Calu3 (cell line): ENCODE results near the gene ZBTB20. TPM values are rescaled to one million over a fixed set of nuclear protein-coding genes. Genes with fewer than 3 reads are reported as not detected.

Experiments
- BruUV-seq: library from RNA; stranded (reverse); fragments of 400-500 nt; replicated peaks from 2 replicates; lab custom pipeline; 2021; lab: Mats Ljungman, UMichigan
- CTCF ChIA-PET: fragments of 300-600 bp; sonication (Branson Sonifier 250); formaldehyde crosslinking; loops from one replicate; lab custom pipeline; 2022; ENCODE audit warnings: antibody characterized with exemption; lab: Charles Lee
- DNase-seq: peaks from one replicate; pipeline ENCODE4 v3.0.0; 2022
- H3K27ac Mint-ChIP-seq: one replicate; pipeline ENCODE4 v1.8.0; 2022; ENCODE audit warnings: mixed read lengths; ENCODE audit not compliant: unreplicated experiment
- H3K27me3 Mint-ChIP-seq: one replicate; pipeline ENCODE4 v1.8.0; 2022; ENCODE audit warnings: mixed read lengths; ENCODE audit not compliant: unreplicated experiment
- H3K36me3 Mint-ChIP-seq: one replicate; pipeline ENCODE4 v1.8.0; 2022; ENCODE audit warnings: mild to moderate bottlenecking, moderate library complexity, mixed read lengths; ENCODE audit not compliant: insufficient read depth, unreplicated experiment
- H3K4me1 Mint-ChIP-seq: one replicate; pipeline ENCODE4 v1.8.0; 2022; ENCODE audit warnings: mild to moderate bottlenecking, low read depth, mixed read lengths; ENCODE audit not compliant: unreplicated experiment
- H3K4me3 Mint-ChIP-seq: one replicate; pipeline ENCODE4 v1.8.0; 2022; ENCODE audit warnings: mild to moderate bottlenecking, low read depth, moderate library complexity, mixed read lengths; ENCODE audit not compliant: unreplicated experiment
- H3K9me3 Mint-ChIP-seq: one replicate; pipeline ENCODE4 v1.8.0; 2022; ENCODE audit warnings: low read depth, mixed read lengths; ENCODE audit not compliant: unreplicated experiment
- intact Hi-C: fragments of 100-400 bp; cut with micrococcal nuclease; formaldehyde crosslinking; loops from one replicate; pipeline ENCODE4 v1.10.0; 2022; ENCODE audit not compliant: unreplicated experiment
- total RNA-seq: library from RNA; stranded (reverse); gene quantifications from 2 replicates; pipeline ENCODE4 v1.2.3, GENCODE V29; 2022
- TF ChIP-seq, protein P1 (sequence below): fragments of 200-600 bp; IDR thresholded peaks from one replicate; pipeline ENCODE4 v1.8.0; 2022; ENCODE audit warnings: antibody characterized with exemption; ENCODE audit not compliant: unreplicated experiment

ZBTB20 gene
- total RNA-seq, 1 experiment from 2014 or later = 24.1 TPM

DNA sequence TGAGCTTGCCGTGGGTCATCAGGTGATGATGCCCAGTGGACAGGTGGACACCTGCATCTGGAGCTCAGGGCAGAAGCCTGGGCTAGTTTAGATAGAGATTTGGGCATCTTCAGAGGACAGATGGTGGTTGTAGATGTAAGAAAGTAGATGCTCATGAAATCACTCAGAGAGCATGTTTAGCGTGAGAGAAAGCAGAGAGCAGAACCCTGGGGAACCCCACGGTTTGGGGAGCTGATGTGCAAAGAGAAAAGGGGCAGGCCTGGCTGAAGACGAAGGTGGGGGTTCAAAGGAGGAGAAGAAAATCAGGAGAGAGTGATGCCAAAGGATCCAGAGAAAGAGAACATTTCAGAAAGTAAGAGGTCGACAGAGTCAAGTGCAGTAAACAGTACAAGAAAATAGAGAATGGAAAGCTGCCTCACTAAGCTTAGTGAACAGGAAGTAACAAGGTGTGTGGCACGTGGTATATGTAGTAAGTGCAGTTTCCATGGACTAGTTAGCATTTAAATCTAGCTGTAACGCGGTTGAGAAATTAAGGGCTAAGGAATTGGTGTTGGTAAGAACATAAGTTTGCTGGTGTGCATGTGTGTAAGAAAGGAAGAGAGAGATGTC lies 839.8 kb downstream of the ZBTB20 start:
- Mint-ChIP-seq H3K4me1 (no peaks in the 10 kb centered on the region), H3K4me3 (no peak overlapping the region), H3K9me3 (no peaks in the 10 kb centered on the region), H3K36me3 (no peaks in the 10 kb centered on the region), H3K27ac (no peak overlapping the region), H3K27me3 (peaks cover 46% of the 10 kb centered on the region)
- intact Hi-C loops = no loop called here
- CTCF ChIA-PET = interaction anchor here (0.5 to 0.6 kb wide), 2 partner anchors 257 to 1359 kb away, joined by 4 to 5 read pairs; no protein-coding TSS in a partner anchor
- TF ChIP-seq, protein P1, sequence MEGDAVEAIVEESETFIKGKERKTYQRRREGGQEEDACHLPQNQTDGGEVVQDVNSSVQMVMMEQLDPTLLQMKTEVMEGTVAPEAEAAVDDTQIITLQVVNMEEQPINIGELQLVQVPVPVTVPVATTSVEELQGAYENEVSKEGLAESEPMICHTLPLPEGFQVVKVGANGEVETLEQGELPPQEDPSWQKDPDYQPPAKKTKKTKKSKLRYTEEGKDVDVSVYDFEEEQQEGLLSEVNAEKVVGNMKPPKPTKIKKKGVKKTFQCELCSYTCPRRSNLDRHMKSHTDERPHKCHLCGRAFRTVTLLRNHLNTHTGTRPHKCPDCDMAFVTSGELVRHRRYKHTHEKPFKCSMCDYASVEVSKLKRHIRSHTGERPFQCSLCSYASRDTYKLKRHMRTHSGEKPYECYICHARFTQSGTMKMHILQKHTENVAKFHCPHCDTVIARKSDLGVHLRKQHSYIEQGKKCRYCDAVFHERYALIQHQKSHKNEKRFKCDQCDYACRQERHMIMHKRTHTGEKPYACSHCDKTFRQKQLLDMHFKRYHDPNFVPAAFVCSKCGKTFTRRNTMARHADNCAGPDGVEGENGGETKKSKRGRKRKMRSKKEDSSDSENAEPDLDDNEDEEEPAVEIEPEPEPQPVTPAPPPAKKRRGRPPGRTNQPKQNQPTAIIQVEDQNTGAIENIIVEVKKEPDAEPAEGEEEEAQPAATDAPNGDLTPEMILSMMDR = no peak
- DNase-seq = no peak
- no TSS peak for BruUV-seq

DNA sequence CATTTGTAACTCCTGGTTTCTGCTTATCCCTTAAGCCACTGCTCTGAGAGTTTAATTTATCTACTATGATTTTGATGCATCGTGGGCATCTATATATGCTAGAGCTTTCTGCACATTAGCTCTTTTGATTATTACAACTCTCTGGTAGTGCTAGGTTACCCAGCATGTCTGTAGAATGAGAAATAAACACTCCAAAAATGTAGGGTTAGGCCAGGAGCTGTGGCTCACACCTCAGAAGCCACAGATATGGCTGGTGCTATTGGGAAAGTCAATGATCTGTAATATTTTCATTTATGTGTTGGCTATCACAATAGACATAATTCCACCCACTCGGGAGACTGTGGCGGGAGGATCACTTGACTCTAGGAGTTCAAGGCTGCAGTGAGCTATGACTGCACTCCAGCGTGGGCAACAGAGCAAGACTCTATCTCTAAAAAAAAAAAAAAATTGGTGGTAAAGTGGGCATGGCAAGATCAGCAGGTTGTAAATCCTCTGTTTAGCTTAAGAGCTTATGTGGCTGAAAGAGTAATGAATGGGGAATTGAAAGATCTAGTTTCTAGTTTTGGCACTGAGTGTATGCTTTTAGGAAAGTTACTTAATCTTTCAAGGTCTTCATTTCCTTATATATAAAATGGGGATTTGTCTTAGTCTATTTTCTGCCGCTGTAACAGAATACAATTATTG lies 847.0 kb downstream of the ZBTB20 start:
- TF ChIP-seq, protein P1 = no peak
- BruUV-seq = no TSS peak
- no peaks in the 10 kb centered on the region for H3K9me3 Mint-ChIP-seq
- no peaks in the 10 kb centered on the region for H3K4me1 Mint-ChIP-seq
- no peak overlapping the region for H3K4me3 Mint-ChIP-seq
- CTCF ChIA-PET = interaction anchor here (1.0 to 1.4 kb wide), 2 partner anchors 9 to 19 kb away, joined by 4 read pairs; no protein-coding TSS in a partner anchor
- DNase-seq = no peak
- peaks cover 42% of the 10 kb centered on the region for H3K27me3 Mint-ChIP-seq
- no peaks in the 10 kb centered on the region for H3K36me3 Mint-ChIP-seq
- intact Hi-C loops = no loop called here
- H3K27ac Mint-ChIP-seq = no peak overlapping the region

DNA sequence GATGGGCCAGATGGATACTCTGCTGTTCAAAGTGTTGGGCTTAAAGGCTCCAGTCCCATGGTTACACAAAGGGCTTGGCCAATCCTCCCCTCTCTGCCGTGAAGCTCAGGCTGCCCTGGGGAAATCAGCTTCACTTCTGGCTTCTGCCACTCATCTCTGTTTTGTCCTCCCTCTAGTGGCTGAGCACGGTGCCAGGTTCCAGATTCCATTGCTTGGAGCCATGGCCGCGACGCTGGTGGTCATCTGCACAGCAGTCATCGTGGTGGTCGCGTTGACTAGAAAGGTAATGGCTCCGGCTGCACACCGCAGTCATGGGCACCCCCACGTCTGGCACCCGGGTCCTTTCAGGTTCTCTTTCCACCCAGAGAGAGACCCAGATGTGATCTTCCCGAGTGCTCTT lies 847.7 kb downstream of the ZBTB20 start:
- no TSS peak for BruUV-seq
- Mint-ChIP-seq H3K36me3 (no peaks in the 10 kb centered on the region), H3K9me3 (no peaks in the 10 kb centered on the region), H3K4me3 (no peak overlapping the region), H3K4me1 (no peaks in the 10 kb centered on the region), H3K27ac (no peak overlapping the region), H3K27me3 (peaks cover 35% of the 10 kb centered on the region)
- CTCF ChIA-PET = interaction anchor here (0.6 to 1.4 kb wide), 3 partner anchors 9 to 146 kb away, joined by 3 to 4 read pairs (median 4); no protein-coding TSS in a partner anchor
- TF ChIP-seq, protein P1 = peak; percentile 49
- DNase-seq = peak; percentile 51
- intact Hi-C loops = no loop called here

DNA sequence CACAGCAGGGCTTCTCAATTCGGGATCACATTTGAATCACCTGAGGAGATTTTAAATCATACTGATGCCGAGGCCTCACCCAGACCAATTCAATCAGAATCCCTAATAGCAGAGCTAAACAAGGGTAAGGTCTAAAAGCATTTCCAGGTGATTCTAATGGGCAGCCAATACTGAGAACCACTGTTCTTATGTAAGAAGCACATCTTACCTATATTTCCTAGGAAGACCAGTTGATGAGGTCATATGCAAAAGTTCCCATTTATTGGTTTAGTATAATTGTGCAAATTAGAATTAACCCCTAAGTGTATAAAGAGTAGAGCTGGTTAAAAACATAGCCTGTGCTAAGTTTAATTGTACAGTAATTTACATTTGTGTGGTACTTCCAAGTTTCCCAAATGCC lies 851.1 kb downstream of the ZBTB20 start:
- Mint-ChIP-seq H3K4me1 (no peaks in the 10 kb centered on the region), H3K4me3 (no peak overlapping the region), H3K9me3 (no peaks in the 10 kb centered on the region), H3K36me3 (no peaks in the 10 kb centered on the region), H3K27me3 (peaks cover 14% of the 10 kb centered on the region), H3K27ac (no peak overlapping the region)
- TF ChIP-seq, protein P1 = no peak
- no peak for DNase-seq
- intact Hi-C loops = no loop called here
- no TSS peak for BruUV-seq
- CTCF ChIA-PET = no interaction called here
